CD4-positive, alpha-beta memory T cell (primary cell): ENCODE results near the gene PSMA4. TPM values are rescaled to one million over a fixed set of nuclear protein-coding genes. Genes with fewer than 3 reads are reported as not detected.
A peak's percentile ranks its signal among the peaks of the same experiment; 100 is the strongest.
"Not testable (repeated sequence)": the region's sequence is repeated elsewhere in the genome, so short reads cannot be mapped to it uniquely, and the experiment has no call there.

Experiments used
- CTCF ChIA-PET: fragments of 350-600 bp; sonication (Branson Sonifier 250); formaldehyde crosslinking; loops from one replicate; lab custom pipeline; 2021; ENCODE audit warnings: inconsistent platforms; ENCODE audit not compliant: partially characterized antibody; lab: Charles Lee
- POLR2A ChIA-PET: fragments of 350-600 bp; sonication (Branson Sonifier 250); formaldehyde crosslinking; loops from one replicate; lab custom pipeline; 2021; ENCODE audit not compliant: partially characterized antibody; lab: Charles Lee
- DNase-seq, 5 donors: peaks; one replicate each; pipeline versions ENCODE4 v3.0.0 to v3.0.0-alpha.2; 2020 to 2022; ENCODE audit warnings: mixed read lengths in 1 of 5
- H3K27ac ChIP-seq: one replicate; pipeline ENCODE4 v1.7.0; 2013; ENCODE audit warnings: low read depth, low read length
- H3K27me3 ChIP-seq: 2 replicates; pipeline ENCODE4 v1.7.0; 2013; ENCODE audit warnings: mild to moderate bottlenecking, low read length, moderate library complexity; ENCODE audit not compliant: insufficient read depth
- H3K36me3 ChIP-seq: 2 replicates; pipeline ENCODE4 v1.7.0; 2013; ENCODE audit warnings: mild to moderate bottlenecking, low read length, moderate library complexity; ENCODE audit not compliant: insufficient read depth
- H3K4me1 ChIP-seq: 2 replicates; pipeline ENCODE4 v1.7.0; 2013; ENCODE audit warnings: mild to moderate bottlenecking, low read length, moderate library complexity; ENCODE audit not compliant: insufficient read depth
- H3K4me3 ChIP-seq, 2 donors: one replicate each; pipeline ENCODE4 v1.7.0; 2013; ENCODE audit warnings: low read length in 2 of 2, mild to moderate bottlenecking in 1 of 2
- H3K9me3 ChIP-seq, 2 donors: one replicate each; pipeline ENCODE4 v1.7.0; 2013; ENCODE audit warnings: low read length in 2 of 2, control low read depth in 1 of 2; ENCODE audit not compliant: control insufficient read depth in 1 of 2
- H3K27ac Mint-ChIP-seq, 7 donors: one replicate each; pipeline ENCODE4 v1.8.0; 2020 to 2021; ENCODE audit warnings: mixed read lengths in 7 of 7, mild to moderate bottlenecking in 6 of 7, inconsistent platforms in 3 of 7, moderate library complexity in 3 of 7
- H3K27me3 Mint-ChIP-seq, 2 donors: one replicate each; pipeline ENCODE4 v1.8.0; 2020 to 2021; ENCODE audit warnings: mixed read lengths in 2 of 2
- H3K36me3 Mint-ChIP-seq, 2 donors: one replicate each; pipeline ENCODE4 v1.8.0; 2020 to 2021; ENCODE audit warnings: mixed read lengths in 2 of 2, inconsistent platforms in 1 of 2, mild to moderate bottlenecking in 1 of 2
- H3K4me1 Mint-ChIP-seq, 4 donors: one replicate each; pipeline ENCODE4 v1.8.0; 2020 to 2021; ENCODE audit warnings: mixed read lengths in 4 of 4, mild to moderate bottlenecking in 1 of 4
- H3K4me3 Mint-ChIP-seq, 8 donors: one replicate each; pipeline ENCODE4 v1.8.0; 2020 to 2021; ENCODE audit warnings: mixed read lengths in 8 of 8, mild to moderate bottlenecking in 7 of 8, moderate library complexity in 6 of 8, inconsistent platforms in 3 of 8
- H3K9me3 Mint-ChIP-seq, 8 donors: one replicate each; pipeline ENCODE4 v1.8.0; 2020 to 2021; ENCODE audit warnings: mixed read lengths in 8 of 8, mild to moderate bottlenecking in 5 of 8, inconsistent platforms in 3 of 8, moderate library complexity in 1 of 8
- intact Hi-C: fragments of 100-400 bp; cut with micrococcal nuclease; formaldehyde crosslinking; loops from one replicate; pipeline ENCODE4 v1.15.1; 2023
- polyA plus RNA-seq, 2 donors: library from polyadenylated mRNA; unstranded; fragments of 300-500 nt; fragmentation: Illumina TruSeq; gene quantifications; one replicate each; pipeline ENCODE4 v1.2.3, GENCODE V29; 2021
- total RNA-seq, 2 experiments: library from RNA; stranded (reverse); gene quantifications; one replicate each; pipeline ENCODE4 v1.2.3, GENCODE V29; 2021

The PSMA4 gene
- total and polyA plus RNA-seq, 4 experiments from 2014 or later = 89.8 to 279 (median 151) TPM

GRCh38 chr15:78537266-78537905, 2.9 kb upstream of the PSMA4 start:
- no peak overlapping the region for H3K4me3 ChIP-seq
- DNase-seq = no peak
- H3K9me3 Mint-ChIP-seq = peaks cover 0 to 7% (median 0%) of the 10 kb centered on the region in 8 donors
- no peaks in the 10 kb centered on the region for H3K27me3 Mint-ChIP-seq
- no peaks in the 10 kb centered on the region for H3K27me3 ChIP-seq
- H3K27ac Mint-ChIP-seq = peak overlapping the region in 3 of 7 donors; percentile 22 to 49 (median 36)
- ChIA-PET POLR2A (no interaction called here), CTCF (no interaction called here)
- no peaks in the 10 kb centered on the region for H3K9me3 ChIP-seq
- peak overlapping the region in 1 of 8 donors; percentile 6 for H3K4me3 Mint-ChIP-seq
- peaks cover 16% of the 10 kb centered on the region for H3K4me1 ChIP-seq
- H3K36me3 ChIP-seq = peaks cover under 1% of the 10 kb centered on the region
- intact Hi-C loops = no loop called here
- H3K36me3 Mint-ChIP-seq = peaks cover 2 to 21% of the 10 kb centered on the region in 2 donors
- H3K4me1 Mint-ChIP-seq = peaks cover 11 to 26% (median 18%) of the 10 kb centered on the region in 4 donors
- H3K27ac ChIP-seq = no peak overlapping the region

- ChIA-PET CTCF (no interaction called here), POLR2A (no interaction called here)
- Histone ChIP-seq H3K4me3 (no peak overlapping the region), H3K36me3 (peaks cover 7% of the 10 kb centered on the region), H3K4me1 (peaks cover 26% of the 10 kb centered on the region), H3K27me3 (no peaks in the 10 kb centered on the region), H3K27ac (no peak overlapping the region), H3K9me3 (no peaks in the 10 kb centered on the region)
- intact Hi-C loops = no loop called here
- H3K4me3 Mint-ChIP-seq = peak overlapping the region in 3 of 8 donors; percentile 7 to 71 (median 57)
- no peak for DNase-seq
- peaks cover 6 to 30% of the 10 kb centered on the region in 2 donors for H3K36me3 Mint-ChIP-seq
- H3K27me3 Mint-ChIP-seq = no peaks in the 10 kb centered on the region
- H3K27ac Mint-ChIP-seq = peak overlapping the region in 5 of 7 donors; percentile 2 to 99 (median 10)
- H3K4me1 Mint-ChIP-seq = peaks cover 14 to 34% (median 26%) of the 10 kb centered on the region in 4 donors
- H3K9me3 Mint-ChIP-seq = peaks cover 0 to 7% (median 0%) of the 10 kb centered on the region in 8 donors
These were observed 1.9 kb upstream of the PSMA4 start for GRCh38 chr15:78538358-78538757.

GRCh38 chr15:78539464-78540140, 642 bp upstream of the PSMA4 start:
- H3K4me1 ChIP-seq = peaks cover 30% of the 10 kb centered on the region
- not testable (repeated sequence) for H3K36me3 ChIP-seq, H3K27me3 Mint-ChIP-seq, DNase-seq, H3K9me3 Mint-ChIP-seq, H3K27me3 ChIP-seq, H3K9me3 ChIP-seq
- H3K27ac Mint-ChIP-seq = peak overlapping the region; percentile 89 to 100 (median 99)
- H3K4me3 Mint-ChIP-seq = peak overlapping the region; percentile 92 to 99 (median 98)
- ChIA-PET POLR2A (interaction anchor here (0.7 to 4.2 kb wide), 18 partner anchors 7 to 467 kb away, joined by 3 to 45 read pairs (median 6); partner anchors contain the start of genes CHRNA5, DNAJA4, HYKK and IREB2), CTCF (interaction anchor here (1.0 to 1.6 kb wide), 3 partner anchors 9 to 30 kb away, joined by 3 to 6 read pairs (median 5); no protein-coding TSS in a partner anchor)
- intact Hi-C loops = loop anchor here (1.0 to 2.0 kb wide), 5 partner anchors 25 to 390 kb away; partner anchors contain the start of genes CHRNA5, HYKK, IDH3A and IREB2
- H3K4me1 Mint-ChIP-seq = peaks cover 16 to 38% (median 27%) of the 10 kb centered on the region in 4 donors
- H3K4me3 ChIP-seq = peak overlapping the region; percentile 70 to 96
- peak overlapping the region; percentile 97 for H3K27ac ChIP-seq
- peaks cover 8 to 39% of the 10 kb centered on the region in 2 donors for H3K36me3 Mint-ChIP-seq

DNA sequence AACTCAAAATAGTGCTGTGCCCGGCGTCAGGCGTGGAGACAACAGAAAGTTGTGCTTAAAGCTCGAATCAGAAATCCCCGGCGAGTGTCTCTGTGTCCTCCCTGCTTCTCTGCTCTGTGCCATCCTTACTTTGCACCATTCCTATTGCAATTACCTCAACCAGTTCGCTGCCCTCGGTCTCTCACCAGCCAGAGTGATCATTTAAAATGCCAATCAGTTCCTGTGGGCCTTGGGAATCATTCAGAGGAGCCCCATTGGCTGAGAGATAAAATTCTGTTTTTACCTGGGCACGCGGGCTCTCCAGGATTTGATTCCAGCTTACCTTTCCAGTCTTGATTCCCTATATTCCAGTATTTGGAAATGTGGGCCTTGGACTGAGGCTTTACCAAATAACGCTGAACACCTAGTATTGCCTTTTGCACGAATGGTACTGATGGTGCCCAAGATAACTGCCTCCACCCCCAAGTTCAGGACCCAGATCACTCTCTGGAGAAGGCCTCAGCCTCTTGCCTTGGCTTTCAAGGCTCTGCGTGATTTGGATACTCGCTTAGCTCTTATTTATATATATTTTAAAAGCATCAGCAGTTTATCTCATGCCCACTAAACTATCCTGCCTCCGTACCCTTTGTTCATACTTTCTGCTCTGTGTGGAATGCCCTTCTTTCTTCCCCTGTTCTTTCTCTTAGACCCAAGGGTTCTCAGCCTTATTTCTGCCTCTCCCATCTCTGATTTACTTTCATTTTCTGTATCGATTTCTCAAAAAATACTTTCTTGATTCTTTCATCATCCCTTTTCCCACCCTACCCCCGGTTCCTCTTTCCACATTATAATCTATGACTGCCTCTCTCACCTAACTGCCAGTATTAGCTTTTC, 863 bp downstream of the PSMA4 start:
- H3K36me3 Mint-ChIP-seq = peaks cover 16 to 52% of the 10 kb centered on the region in 2 donors
- peak overlapping the region; percentile 89 to 99 (median 99) for H3K27ac Mint-ChIP-seq
- Histone ChIP-seq H3K4me1 (peaks cover 30% of the 10 kb centered on the region), H3K36me3 (peaks cover 23% of the 10 kb centered on the region), H3K4me3 (peak overlapping the region; percentile 70 to 96), H3K27ac (peak overlapping the region; percentile 97), H3K9me3 (no peaks in the 10 kb centered on the region), H3K27me3 (no peaks in the 10 kb centered on the region)
- H3K27me3 Mint-ChIP-seq = no peaks in the 10 kb centered on the region
- ChIA-PET POLR2A (interaction anchor here (1.2 to 4.2 kb wide), 15 partner anchors 8 to 468 kb away, joined by 3 to 45 read pairs (median 7); partner anchors contain the start of genes CHRNA5, DNAJA4, HYKK and IREB2), CTCF (interaction anchor here (1.1 to 1.6 kb wide), 3 partner anchors 11 to 24 kb away, joined by 3 to 6 read pairs (median 5); no protein-coding TSS in a partner anchor)
- peak in 4 of 5 donors; percentile 11 to 34 (median 17) for DNase-seq
- peaks cover 17 to 40% (median 27%) of the 10 kb centered on the region in 4 donors for H3K4me1 Mint-ChIP-seq
- peak overlapping the region; percentile 92 to 99 (median 98) for H3K4me3 Mint-ChIP-seq
- intact Hi-C loops = loop anchor here (1.0 to 2.0 kb wide), 5 partner anchors 24 to 392 kb away; partner anchors contain the start of genes CHRNA5, HYKK, IDH3A and IREB2
- H3K9me3 Mint-ChIP-seq = peaks cover 0 to 7% (median 0%) of the 10 kb centered on the region in 8 donors

- Mint-ChIP-seq H3K27me3 (no peaks in the 10 kb centered on the region), H3K9me3 (peaks cover 0 to 7% (median 0%) of the 10 kb centered on the region in 8 donors)
- no peak for DNase-seq
These were observed 1.4 kb downstream of the PSMA4 start for GRCh38 chr15:78541744-78542034.

GRCh38 chr15:78542647-78543046, 2.4 kb downstream of the PSMA4 start:
- no peaks in the 10 kb centered on the region for H3K27me3 ChIP-seq
- peak overlapping the region in 7 of 8 donors; percentile 39 to 99 (median 58) for H3K4me3 Mint-ChIP-seq
- H3K27ac ChIP-seq = peak overlapping the region; percentile 97
- peaks cover 0 to 7% (median 0%) of the 10 kb centered on the region in 8 donors for H3K9me3 Mint-ChIP-seq
- H3K27ac Mint-ChIP-seq = peak overlapping the region in 6 of 7 donors; percentile 52 to 90 (median 76)
- intact Hi-C loops = no loop called here
- H3K36me3 ChIP-seq = peaks cover 36% of the 10 kb centered on the region
- H3K4me1 ChIP-seq = peaks cover 30% of the 10 kb centered on the region
- CTCF ChIA-PET = interaction anchor here (1.0 kb wide), 1 partner anchor 10 kb away, joined by 3 read pairs; no protein-coding TSS in a partner anchor
- H3K36me3 Mint-ChIP-seq = peaks cover 16 to 63% of the 10 kb centered on the region in 2 donors
- H3K27me3 Mint-ChIP-seq = no peaks in the 10 kb centered on the region
- POLR2A ChIA-PET = interaction anchor here (3.8 to 4.2 kb wide), 2 partner anchors 22 to 105 kb away, joined by 43 to 45 read pairs; partner anchors contain the start of genes CHRNA5 and IREB2
- peaks cover 17 to 41% (median 27%) of the 10 kb centered on the region in 4 donors for H3K4me1 Mint-ChIP-seq
- no peak overlapping the region for H3K4me3 ChIP-seq
- DNase-seq = no peak
- H3K9me3 ChIP-seq = no peaks in the 10 kb centered on the region

More at GRCh38 chr15:78541744-78542034, 1.4 kb downstream of the PSMA4 start:
- Histone ChIP-seq H3K36me3 (peaks cover 28% of the 10 kb centered on the region), H3K4me1 (peaks cover 30% of the 10 kb centered on the region), H3K4me3 (peak overlapping the region; percentile 70 to 96), H3K27ac (peak overlapping the region; percentile 97), H3K27me3 (no peaks in the 10 kb centered on the region), H3K9me3 (no peaks in the 10 kb centered on the region)
- Mint-ChIP-seq H3K4me1 (peaks cover 17 to 41% (median 27%) of the 10 kb centered on the region in 4 donors), H3K4me3 (peak overlapping the region; percentile 92 to 99 (median 98)), H3K36me3 (peaks cover 16 to 56% of the 10 kb centered on the region in 2 donors), H3K27ac (peak overlapping the region; percentile 89 to 99 (median 99))
- ChIA-PET CTCF (no interaction called here), POLR2A (interaction anchor here (2.0 to 4.2 kb wide), 7 partner anchors 8 to 277 kb away, joined by 6 to 45 read pairs (median 20); partner anchors contain the start of genes CHRNA5, DNAJA4, HYKK and IREB2)
- intact Hi-C loops = loop anchor here (2.0 kb wide), 2 partner anchors 23 to 331 kb away; partner anchors contain the start of genes CHRNA5 and MORF4L1
